Liver (tissue), 9 donors: ENCODE data around the gene PSMD14. TPM values are rescaled to one million over a fixed set of nuclear protein-coding genes. Genes with fewer than 3 reads are reported as not detected.

Experiments used
- DNase-seq: peaks from one replicate; pipeline ENCODE4 v3.0.0-alpha.2; 2017; ENCODE audit warnings: low spot score
- H3K27ac ChIP-seq, 2 donors: one replicate each; pipeline ENCODE4 v1.7.0; 2013; ENCODE audit warnings: inconsistent platforms in 2 of 2, low read length in 2 of 2, control low read depth in 1 of 2, low read depth in 1 of 2, mild to moderate bottlenecking in 1 of 2
- H3K27me3 ChIP-seq, 4 donors: one replicate each; pipeline versions ENCODE4 v1.6.1 to v1.7.0; 2013; ENCODE audit warnings: low read length in 3 of 4, inconsistent platforms in 1 of 4, mild to moderate bottlenecking in 1 of 4, moderate library complexity in 1 of 4; ENCODE audit not compliant: control insufficient read depth in 4 of 4, insufficient read depth in 4 of 4
- H3K36me3 ChIP-seq, 4 donors: one replicate each; pipeline versions ENCODE4 v1.6.1 to v1.7.0; 2013; ENCODE audit warnings: low read length in 3 of 4, mild to moderate bottlenecking in 3 of 4, low read depth in 1 of 4, moderate library complexity in 1 of 4; ENCODE audit not compliant: control insufficient read depth in 4 of 4, insufficient read depth in 3 of 4
- H3K4me1 ChIP-seq, 4 donors: one replicate each; pipeline versions ENCODE4 v1.6.1 to v1.7.0; 2013; ENCODE audit warnings: low read length in 3 of 4, mild to moderate bottlenecking in 3 of 4, moderate library complexity in 1 of 4; ENCODE audit not compliant: control insufficient read depth in 4 of 4, insufficient read depth in 4 of 4
- H3K4me3 ChIP-seq, 3 donors: one replicate each; pipeline versions ENCODE4 v1.6.1 to v1.7.0; 2013; ENCODE audit warnings: low read length in 3 of 3, control low read depth in 1 of 3, low read depth in 1 of 3, mild to moderate bottlenecking in 1 of 3
- H3K9ac ChIP-seq, 2 donors: one replicate each; pipeline ENCODE4 v1.7.0; 2013; ENCODE audit warnings: low read length in 2 of 2, mild to moderate bottlenecking in 2 of 2, moderate library complexity in 2 of 2, control low read depth in 1 of 2, low read depth in 1 of 2
- H3K9me3 ChIP-seq, 4 donors: one replicate each; pipeline versions ENCODE4 v1.6.1 to v1.7.0; 2013; ENCODE audit warnings: low read length in 3 of 4; ENCODE audit not compliant: control insufficient read depth in 4 of 4
- ATF3 ChIP-seq: IDR thresholded peaks from 2 replicates; pipeline ENCODE4 v1.6.1; 2016; ENCODE audit warnings: antibody characterized with exemption
- CTCF ChIP-seq: fragments of 150-350 bp; IDR thresholded peaks from 2 replicates; pipeline ENCODE4 v1.5.1; 2017; ENCODE audit warnings: improper control_type of control experiment, low read depth, low read length; ENCODE audit not compliant: missing input control
- EGR1 ChIP-seq, 2 donors: IDR thresholded peaks; 2 replicates each; pipeline ENCODE4 v1.6.1; 2016 to 2018; ENCODE audit warnings: antibody characterized with exemption in 2 of 2, low read depth in 2 of 2
- FOXA1 ChIP-seq: IDR thresholded peaks from 2 replicates; pipeline ENCODE4 v1.6.1; 2016; ENCODE audit warnings: antibody characterized with exemption
- FOXA2 ChIP-seq: IDR thresholded peaks from 2 replicates; pipeline ENCODE4 v1.6.1; 2016; ENCODE audit warnings: antibody characterized with exemption
- GABPA ChIP-seq, 2 donors: IDR thresholded peaks in 1 of 2; conservative IDR thresholded peaks in 1 of 2; 2 replicates each; pipeline ENCODE4 v1.6.1; 2016; ENCODE audit warnings: antibody characterized with exemption in 2 of 2, mild to moderate bottlenecking in 1 of 2, moderate library complexity in 1 of 2
- HNF4A ChIP-seq, 2 donors: conservative IDR thresholded peaks; 2 replicates each; pipeline ENCODE4 v1.6.1; 2016; ENCODE audit warnings: antibody characterized with exemption in 2 of 2, mild to moderate bottlenecking in 2 of 2
- HNF4G ChIP-seq: IDR thresholded peaks from 2 replicates; pipeline ENCODE4 v1.6.1; 2016; ENCODE audit warnings: antibody characterized with exemption
- JUND ChIP-seq, 2 donors: IDR thresholded peaks; 2 replicates each; pipeline ENCODE4 v1.6.1; 2016; ENCODE audit warnings: antibody characterized with exemption in 2 of 2
- MAX ChIP-seq: IDR thresholded peaks from 2 replicates; pipeline ENCODE4 v1.6.1; 2016; ENCODE audit warnings: antibody characterized with exemption
- NR2F2 ChIP-seq: IDR thresholded peaks from 2 replicates; pipeline ENCODE4 v1.6.1; 2016; ENCODE audit warnings: antibody characterized with exemption
- RAD21 ChIP-seq, 2 donors: IDR thresholded peaks; 2 replicates each; pipeline ENCODE4 v1.6.1; 2016; ENCODE audit warnings: antibody characterized with exemption in 2 of 2, mild to moderate bottlenecking in 2 of 2
- REST ChIP-seq: IDR thresholded peaks from 2 replicates; pipeline ENCODE4 v1.6.1; 2016; ENCODE audit warnings: antibody characterized with exemption, mild to moderate bottlenecking
- RXRA ChIP-seq, 2 donors: IDR thresholded peaks; 2 replicates each; pipeline ENCODE4 v1.6.1; 2017 to 2018; ENCODE audit warnings: antibody characterized with exemption in 2 of 2, mild to moderate bottlenecking in 1 of 2
- SP1 ChIP-seq: IDR thresholded peaks from 2 replicates; pipeline ENCODE4 v1.6.1; 2018; ENCODE audit warnings: antibody characterized with exemption, mild to moderate bottlenecking
- TAF1 ChIP-seq: conservative IDR thresholded peaks from 2 replicates; pipeline ENCODE4 v1.6.1; 2016; ENCODE audit warnings: antibody characterized with exemption, mild to moderate bottlenecking
- YY1 ChIP-seq: IDR thresholded peaks from 2 replicates; pipeline ENCODE4 v1.6.1; 2016; ENCODE audit warnings: antibody characterized with exemption, mild to moderate bottlenecking
- ZBTB33 ChIP-seq: IDR thresholded peaks from 2 replicates; pipeline ENCODE4 v1.6.1; 2016; ENCODE audit warnings: antibody characterized with exemption
- WGBS: extraction: QIAGEN DNeasy Blood & Tissue Kit; methylation state at CpG from one replicate; pipeline ENCODE4 v1.1.7; 2013; 5-methylcytosine and 5-hydroxymethylcytosine counted together
- polyA plus RNA-seq, 2 donors: library from polyadenylated mRNA; stranded (reverse) in 1 of 2; unstranded in 1 of 2; fragments of 200-250 nt in 1 of 2; fragments of >200 nt in 1 of 2; fragmentation: Nextera tagmentation in 1 of 2; extraction: Ambion mirVana in 1 of 2; gene quantifications; one replicate each; pipeline versions ENCODE4 v1.2.1 to v1.2.3, GENCODE V29; 2013 to 2015
- total RNA-seq, 2 donors: library from RNA; depleted of rRNA; stranded (reverse); fragments of >200 nt; gene quantifications; one replicate each; pipeline ENCODE4 v1.2.3, GENCODE V29; 2014
- donor health status: healthy.
- donor health status: healthy.
- donor health status: healthy.
- donor health status: healthy.
- donor health status: healthy.

PSMD14 gene
- total and polyA plus RNA-seq, 4 donors: 32.0 to 37.9 (median 33.7) TPM

- DNase-seq: no peak
- 65% methylated on average over 1 of the region's 1 CpG for WGBS
Measured at GRCh38 chr2:161283926-161284325, 24.3 kb upstream of the PSMD14 start.

GRCh38 chr2:161303535-161304050 is 4.6 kb upstream of the PSMD14 start:
- H3K4me1 ChIP-seq: peaks cover 0 to 3% (median 0%) of the 10 kb centered on the region in 4 donors
- no peak for DNase-seq
- WGBS: 82% methylated on average over 1 of the region's 1 CpG
- no peaks in the 10 kb centered on the region for H3K36me3 ChIP-seq
- TF ChIP-seq HNF4A (conservative IDR thresholded peaks at IDR 0.05): no peak
- TF ChIP-seq REST: no peak
- TF ChIP-seq RAD21 (IDR thresholded peaks at IDR 0.05): no peak
- no peak for TF ChIP-seq SP1
- TF ChIP-seq ZBTB33: no peak
- TF ChIP-seq MAX: no peak
- TF ChIP-seq JUND (IDR thresholded peaks at IDR 0.05): no peak
- no peak for TF ChIP-seq FOXA2
- TF ChIP-seq ATF3: no peak
- TF ChIP-seq RXRA (IDR thresholded peaks at IDR 0.05): no peak
- TF ChIP-seq EGR1 (IDR thresholded peaks at IDR 0.05; ENCODE audit: low read depth in 2 of 2): no peak
- no peak for TF ChIP-seq HNF4G
- TF ChIP-seq TAF1: no peak
- TF ChIP-seq GABPA (IDR thresholded peaks at IDR 0.05 in 1 of 2, conservative IDR thresholded peaks at IDR 0.05 in 1 of 2): no peak
- no peak for TF ChIP-seq NR2F2
- TF ChIP-seq CTCF: no peak
- no peak for TF ChIP-seq YY1
- TF ChIP-seq FOXA1: no peak
- H3K4me3 ChIP-seq: no peak overlapping the region
- no peak overlapping the region for H3K27ac ChIP-seq
- H3K9me3 ChIP-seq: peaks cover 0 to 12% (median 3%) of the 10 kb centered on the region in 4 donors
- H3K27me3 ChIP-seq: peaks cover 0 to 4% (median 0%) of the 10 kb centered on the region in 4 donors
- H3K9ac ChIP-seq: no peak overlapping the region

More at GRCh38 chr2:161283926-161284325, 24.3 kb upstream of the PSMD14 start:
- Histone ChIP-seq H3K9me3 (peaks cover 0 to 2% (median 0%) of the 10 kb centered on the region in 4 donors), H3K27ac (no peak overlapping the region), H3K4me1 (no peaks in the 10 kb centered on the region), H3K9ac (no peak overlapping the region), H3K27me3 (no peaks in the 10 kb centered on the region), H3K4me3 (no peak overlapping the region), H3K36me3 (no peaks in the 10 kb centered on the region)
- TF ChIP-seq YY1: no peak
- no peak for TF ChIP-seq TAF1
- no peak for TF ChIP-seq EGR1 (IDR thresholded peaks at IDR 0.05; ENCODE audit: low read depth in 2 of 2)
- TF ChIP-seq SP1: no peak
- no peak for TF ChIP-seq FOXA1
